ENCODE data around the gene LSP1.

LSP1 gene

GRCh38 chr11:1840780-1841480, 12.0 kb upstream of the LSP1 start:
- TF ChIP-seq CTCF (IDR thresholded peaks at IDR 0.05; ENCODE audit: borderline replicate concordance, control extremely low read depth, extremely low read depth, insufficient read depth, missing control alignments) = no peak
- in situ Hi-C loops (cut with MboI; ENCODE audit: low sequenced_read_pairs, unreplicated experiment) = no loop called here
- no peak for DNase-seq (ENCODE audit: low spot score)

DNA sequence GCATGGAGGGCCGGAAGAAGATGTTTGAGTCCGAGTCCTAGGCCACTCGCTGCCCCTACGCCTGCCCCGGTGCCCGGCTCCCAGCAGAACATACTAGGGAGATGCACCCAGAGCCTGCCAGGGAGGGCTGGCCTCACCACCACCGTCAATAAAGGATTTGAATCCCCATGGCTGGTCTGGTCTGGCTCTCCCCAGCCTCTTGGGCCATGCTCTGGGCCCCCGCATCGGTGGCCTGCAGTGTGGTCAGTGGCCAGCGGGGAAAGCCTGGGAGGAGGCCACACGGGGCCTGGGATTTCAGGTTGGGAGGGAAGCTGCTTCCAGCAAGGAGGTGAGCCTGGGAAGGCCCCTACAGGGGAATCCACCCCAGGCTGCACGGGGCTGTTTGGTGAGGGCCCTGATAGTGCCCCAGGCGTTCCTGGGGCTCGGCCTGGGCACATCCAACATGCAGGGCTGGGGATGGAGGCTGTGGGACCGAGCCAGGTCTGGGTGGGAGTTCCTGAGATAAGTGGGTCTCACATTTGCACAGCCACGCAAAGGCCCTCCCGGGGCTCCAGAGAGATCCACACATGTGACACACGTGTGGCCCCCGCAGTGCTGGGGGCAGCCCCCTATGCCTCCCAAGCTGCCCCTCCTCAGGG, 11.3 kb upstream of the LSP1 start:
- DNase-seq (ENCODE audit: low spot score) = no peak
- in situ Hi-C loops (cut with MboI; ENCODE audit: low sequenced_read_pairs, unreplicated experiment) = no loop called here
- TF ChIP-seq CTCF (IDR thresholded peaks at IDR 0.05; ENCODE audit: borderline replicate concordance, control extremely low read depth, extremely low read depth, insufficient read depth, missing control alignments) = no peak

- no peak for DNase-seq (ENCODE audit: low spot score)
- in situ Hi-C loops (cut with MboI; ENCODE audit: low sequenced_read_pairs, unreplicated experiment) = no loop called here
- TF ChIP-seq CTCF (IDR thresholded peaks at IDR 0.05; ENCODE audit: borderline replicate concordance, control extremely low read depth, extremely low read depth, insufficient read depth, missing control alignments) = no peak
Observed at GRCh38 chr11:1842149-1843097, 10.5 kb upstream of the LSP1 start.

GRCh38 chr11:1843098-1843473, 9.8 kb upstream of the LSP1 start:
- no peak for TF ChIP-seq CTCF (IDR thresholded peaks at IDR 0.05; ENCODE audit: borderline replicate concordance, control extremely low read depth, extremely low read depth, insufficient read depth, missing control alignments)
- no peak for DNase-seq (ENCODE audit: low spot score)
- in situ Hi-C loops (cut with MboI; ENCODE audit: low sequenced_read_pairs, unreplicated experiment) = no loop called here

- in situ Hi-C loops (cut with MboI; ENCODE audit: low sequenced_read_pairs, unreplicated experiment) = no loop called here
- no peak for TF ChIP-seq CTCF (IDR thresholded peaks at IDR 0.05; ENCODE audit: borderline replicate concordance, control extremely low read depth, extremely low read depth, insufficient read depth, missing control alignments)
- no peak for DNase-seq (ENCODE audit: low spot score)
Observed at GRCh38 chr11:1843796-1844195, 9.1 kb upstream of the LSP1 start.

Data from GM13976 (cell line).